Measurements from ENCODE around the gene CYB5R2.

The CYB5R2 gene

GRCh38 chr11:7672276-7672959, 882 bp downstream of the CYB5R2 start:
- no peak for DNase-seq (ENCODE audit: low spot score)

GRCh38 chr11:7671347-7672215, 1.7 kb downstream of the CYB5R2 start:
- H3K27ac ChIP-seq: no peak overlapping the region
- DNase-seq (ENCODE audit: low spot score): no peak
- CTCF ChIA-PET: interaction anchor here (0.6 to 1.0 kb wide), 2 partner anchors 15 to 107 kb away, joined by 3 to 4 read pairs; no protein-coding TSS in a partner anchor
- POLR2A ChIA-PET (ENCODE audit: low non-redundant PET): no interaction called here
- TF ChIP-seq CTCF (conservative IDR thresholded peaks at IDR 0.05; ENCODE audit: low read depth): no peak

More at GRCh38 chr11:7672276-7672959, 882 bp downstream of the CYB5R2 start:
- H3K27ac ChIP-seq: no peak overlapping the region
- ChIA-PET POLR2A (ENCODE audit: low non-redundant PET) (no interaction called here), CTCF (interaction anchor here (1.3 to 1.5 kb wide), 2 partner anchors 7 to 101 kb away, joined by 3 to 6 read pairs; no protein-coding TSS in a partner anchor)
- TF ChIP-seq CTCF (conservative IDR thresholded peaks at IDR 0.05; ENCODE audit: low read depth): no peak

DNA sequence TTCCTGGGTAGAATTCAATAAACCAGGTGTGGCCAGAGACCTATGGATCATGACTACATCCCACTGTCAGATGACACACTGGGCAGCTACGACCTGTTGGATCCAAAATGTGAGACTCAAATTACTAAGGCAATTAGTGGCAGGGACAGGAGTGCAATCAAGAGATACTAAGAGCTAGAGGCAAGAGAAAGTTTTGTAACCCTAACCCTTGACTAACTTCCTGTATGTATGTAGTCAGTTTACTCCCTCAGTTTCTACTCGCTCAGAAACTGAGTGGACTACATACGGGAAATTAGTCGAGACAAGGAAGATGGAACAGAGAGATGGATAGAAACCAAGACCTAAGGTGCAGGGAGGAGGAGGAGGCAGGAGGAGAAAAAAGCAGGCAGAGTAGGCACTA, 2.7 kb downstream of the CYB5R2 start:
- ChIA-PET CTCF (interaction anchor here (2.4 kb wide), 1 partner anchor 99 kb away, joined by 6 read pairs; no protein-coding TSS in a partner anchor), POLR2A (ENCODE audit: low non-redundant PET) (no interaction called here)
- no peak for TF ChIP-seq CTCF (conservative IDR thresholded peaks at IDR 0.05; ENCODE audit: low read depth)
- no peak overlapping the region for H3K27ac ChIP-seq
- DNase-seq (ENCODE audit: low spot score): no peak

DNA sequence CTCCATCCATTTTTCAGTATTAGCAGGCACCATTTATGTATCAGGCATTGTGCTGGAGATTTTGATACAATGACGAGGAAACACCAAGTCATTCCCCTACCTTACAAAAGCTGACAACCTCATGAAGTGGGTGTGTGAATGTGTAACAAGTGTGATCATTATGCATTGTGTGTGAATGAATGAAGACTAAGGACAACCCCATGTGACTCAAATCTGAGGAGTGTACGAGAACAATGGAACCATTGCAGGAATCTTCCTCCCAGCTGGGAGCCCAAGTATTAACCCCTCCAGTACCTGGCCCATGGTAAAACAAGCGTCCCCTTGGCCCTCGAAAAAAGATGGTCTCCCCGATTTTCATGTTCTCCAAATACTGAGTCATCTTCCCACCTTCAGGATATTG, 4.4 kb downstream of the CYB5R2 start:
- DNase-seq (ENCODE audit: low spot score): no peak
- POLR2A ChIA-PET (ENCODE audit: low non-redundant PET): no interaction called here
- no peak for TF ChIP-seq CTCF (conservative IDR thresholded peaks at IDR 0.05; ENCODE audit: low read depth)
- H3K27ac ChIP-seq: no peak overlapping the region
- CTCF ChIA-PET: interaction anchor here (1.1 to 2.4 kb wide), 2 partner anchors 97 to 156 kb away, joined by 3 to 6 read pairs; no protein-coding TSS in a partner anchor

GRCh38 chr11:7668464-7668863, 4.8 kb downstream of the CYB5R2 start:
- CTCF ChIA-PET: interaction anchor here (2.4 kb wide), 1 partner anchor 97 kb away, joined by 6 read pairs; no protein-coding TSS in a partner anchor
- POLR2A ChIA-PET (ENCODE audit: low non-redundant PET): no interaction called here
- H3K27ac ChIP-seq: no peak overlapping the region
- no peak for DNase-seq (ENCODE audit: low spot score)
- TF ChIP-seq CTCF (conservative IDR thresholded peaks at IDR 0.05; ENCODE audit: low read depth): no peak

GRCh38 chr11:7667460-7667859, 5.8 kb downstream of the CYB5R2 start:
- no peak for TF ChIP-seq CTCF (conservative IDR thresholded peaks at IDR 0.05; ENCODE audit: low read depth)
- no peak overlapping the region for H3K27ac ChIP-seq
- DNase-seq (ENCODE audit: low spot score): no peak
- POLR2A ChIA-PET (ENCODE audit: low non-redundant PET): no interaction called here
- CTCF ChIA-PET: interaction anchor here (0.6 to 4.0 kb wide), 3 partner anchors 14 to 424 kb away, joined by 3 to 43 read pairs (median 6); no protein-coding TSS in a partner anchor

All from RWPE1 (cell line).